GM18873 (cell line): ENCODE measurements around the gene PRKCE.
A peak's percentile ranks its signal among the peaks of the same experiment; 100 is the strongest.

Source experiments
- ATAC-seq: cut with Tn5 transposase; IDR thresholded peaks from one replicate; pipeline ENCODE4 v1.9.1; 2021; ENCODE audit warnings: mild to moderate bottlenecking, moderate library complexity, moderate number of reproducible peaks; ENCODE audit not compliant: unreplicated experiment, low FRiP score

The PRKCE gene

DNA sequence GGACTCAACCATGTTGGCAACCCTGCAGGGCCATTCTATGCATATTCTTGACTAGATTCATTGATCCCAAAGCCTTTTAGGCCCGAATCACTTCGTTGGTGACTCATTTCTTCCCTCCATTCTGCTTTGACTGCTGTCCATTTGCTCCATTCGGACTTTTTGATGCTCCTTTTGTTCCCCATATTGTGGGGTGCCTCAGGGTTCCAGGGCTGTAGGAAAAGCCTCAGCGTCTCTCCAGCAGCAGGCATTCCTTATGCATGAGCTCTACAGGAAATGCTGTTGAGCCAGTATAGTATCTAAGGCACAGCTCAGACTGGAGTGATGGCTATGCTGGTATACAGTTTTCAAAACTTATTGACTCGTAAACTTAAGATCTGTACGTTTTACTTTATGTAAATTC lies 292.6 kb downstream of the PRKCE start:
- ATAC-seq: no peak

DNA sequence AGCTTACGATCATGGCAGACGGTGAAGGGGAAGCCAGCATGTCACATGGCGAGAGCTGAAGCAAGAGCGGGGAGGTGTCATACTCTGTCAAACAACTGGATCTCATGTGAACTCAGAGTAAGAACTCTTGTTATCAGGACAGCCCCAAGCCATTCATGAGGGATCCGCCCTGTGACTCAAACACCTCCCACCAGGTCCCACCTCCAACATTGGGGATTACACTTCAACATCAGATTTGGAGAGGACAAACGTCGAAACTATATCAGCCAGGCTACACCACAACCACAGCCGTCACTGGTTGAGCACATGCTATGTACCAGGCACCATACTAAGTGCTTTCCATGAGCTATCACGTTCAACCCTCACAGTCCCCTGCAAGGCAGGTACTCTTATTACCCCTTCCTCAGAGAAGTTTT lies 293.8 kb downstream of the PRKCE start:
- no peak for ATAC-seq

DNA sequence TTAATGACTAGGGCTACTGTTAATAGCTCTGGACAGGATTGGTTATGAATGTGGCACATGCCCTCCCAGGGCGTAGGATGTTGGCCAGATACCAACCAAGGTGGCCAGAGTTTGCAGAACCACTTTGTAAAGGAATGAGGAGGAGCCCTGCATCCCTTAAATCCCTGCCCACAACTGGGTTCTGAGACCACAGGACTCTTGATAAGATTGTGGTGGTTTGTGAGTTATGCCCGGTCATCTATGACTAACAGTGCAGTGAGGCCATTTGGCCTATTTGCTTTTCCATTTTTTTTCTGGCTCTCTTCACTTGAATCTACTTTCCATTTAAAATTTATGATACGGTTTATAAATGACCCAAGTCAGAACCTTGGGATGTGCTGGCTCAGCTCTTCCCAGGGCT lies 294.5 kb downstream of the PRKCE start:
- no peak for ATAC-seq

DNA sequence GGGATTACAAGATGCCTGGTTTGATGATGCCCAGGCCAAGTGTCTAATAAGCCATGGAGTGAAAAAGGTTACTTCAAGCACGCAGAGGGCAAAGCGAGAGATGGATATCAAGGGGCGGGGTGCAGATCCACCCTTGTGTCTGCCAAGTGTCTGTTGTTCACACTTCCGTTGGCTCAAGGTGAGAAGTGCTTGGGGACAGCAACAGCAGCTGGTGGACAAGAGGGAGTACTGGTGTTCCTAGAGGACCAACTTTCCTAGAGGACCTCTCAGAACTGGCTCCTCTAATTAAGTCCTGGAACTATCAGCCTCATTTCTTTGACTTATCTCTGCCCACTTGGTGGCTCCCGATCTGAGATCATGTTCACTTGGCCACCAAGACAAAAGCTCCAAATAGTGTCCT lies 299.1 kb downstream of the PRKCE start:
- ATAC-seq: no peak

DNA sequence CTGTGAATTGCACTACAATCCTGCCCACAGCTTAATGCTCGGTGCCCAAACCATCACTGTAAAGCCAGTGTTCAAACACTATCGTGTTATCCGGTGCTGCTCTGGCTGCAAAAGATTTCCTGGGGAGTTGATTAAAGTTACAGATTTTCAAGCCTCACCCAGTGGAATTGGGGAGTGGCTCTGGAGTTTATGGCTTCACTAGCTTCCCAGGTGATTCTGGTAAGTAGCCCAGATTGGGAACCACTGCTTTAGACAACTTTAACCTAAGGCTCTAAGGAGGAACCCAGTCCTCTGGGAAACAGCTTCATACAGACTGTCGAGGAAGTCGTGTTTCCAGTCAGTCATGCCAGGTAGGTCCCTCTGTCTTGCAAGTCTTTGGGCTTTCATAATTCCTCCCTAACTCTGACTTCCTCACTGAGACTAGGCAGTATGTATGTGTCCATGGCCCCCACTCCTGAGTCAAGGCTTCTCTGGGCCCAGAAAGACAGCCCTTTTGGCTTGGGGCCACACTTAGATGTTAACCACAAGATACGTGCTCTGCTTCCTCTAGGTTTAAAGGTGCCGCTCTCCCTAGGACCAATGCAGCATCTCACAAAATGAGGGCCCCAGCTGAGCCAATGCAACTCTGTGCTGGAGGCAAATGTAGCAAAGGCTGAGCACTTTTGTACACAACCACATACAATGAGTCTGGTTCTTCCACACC lies 299.7 kb downstream of the PRKCE start:
- ATAC-seq: no peak

DNA sequence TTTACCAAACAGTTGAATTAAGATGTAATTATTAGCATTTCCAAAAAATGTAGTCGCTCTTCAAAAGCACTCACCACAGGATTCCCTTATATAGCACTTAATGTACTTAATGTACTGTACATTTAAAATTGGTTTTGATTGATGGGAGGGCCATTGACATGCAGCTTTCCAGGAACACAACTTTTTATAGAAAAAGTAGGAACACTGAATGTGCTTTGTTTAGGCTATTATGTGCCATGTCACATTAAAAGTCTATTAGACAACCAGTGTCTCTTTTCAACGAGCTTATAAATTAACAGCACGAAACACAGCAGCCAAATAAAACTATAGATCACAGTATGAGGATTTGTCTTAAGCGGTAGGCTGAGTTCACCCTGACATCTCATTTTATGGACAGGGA lies 301.1 kb downstream of the PRKCE start:
- ATAC-seq: no peak

DNA sequence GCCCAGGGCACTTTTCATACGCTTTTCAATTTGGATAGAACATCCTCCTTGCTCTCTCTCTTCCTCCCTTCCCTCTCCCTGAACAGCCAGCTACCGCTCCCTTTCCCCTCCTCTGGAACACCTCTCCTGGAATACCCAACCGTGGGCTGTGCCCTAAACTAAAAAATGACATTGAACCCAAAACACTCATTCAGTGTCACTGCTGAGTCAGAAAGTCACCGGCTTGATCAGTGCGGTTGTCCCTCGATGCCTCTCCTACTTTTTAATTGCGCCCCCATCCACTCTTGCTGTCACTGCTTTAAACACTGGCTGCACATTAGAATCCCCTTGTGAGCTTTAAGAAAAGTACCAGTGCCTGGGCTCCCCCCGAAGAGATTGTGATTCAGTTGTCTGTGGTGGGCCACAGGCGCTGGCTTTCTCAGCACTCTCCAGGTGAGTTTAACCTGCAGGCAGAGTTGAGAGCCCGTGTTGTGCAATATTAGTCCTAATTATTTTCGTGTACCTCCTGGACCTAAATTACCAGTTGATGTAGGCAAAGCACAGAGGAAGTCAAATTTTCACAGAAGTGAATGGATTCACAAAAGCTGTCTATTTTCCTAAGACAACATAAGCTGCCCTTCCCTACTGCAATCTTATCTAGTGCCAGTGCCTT lies 302.0 kb downstream of the PRKCE start:
- ATAC-seq: no peak

DNA sequence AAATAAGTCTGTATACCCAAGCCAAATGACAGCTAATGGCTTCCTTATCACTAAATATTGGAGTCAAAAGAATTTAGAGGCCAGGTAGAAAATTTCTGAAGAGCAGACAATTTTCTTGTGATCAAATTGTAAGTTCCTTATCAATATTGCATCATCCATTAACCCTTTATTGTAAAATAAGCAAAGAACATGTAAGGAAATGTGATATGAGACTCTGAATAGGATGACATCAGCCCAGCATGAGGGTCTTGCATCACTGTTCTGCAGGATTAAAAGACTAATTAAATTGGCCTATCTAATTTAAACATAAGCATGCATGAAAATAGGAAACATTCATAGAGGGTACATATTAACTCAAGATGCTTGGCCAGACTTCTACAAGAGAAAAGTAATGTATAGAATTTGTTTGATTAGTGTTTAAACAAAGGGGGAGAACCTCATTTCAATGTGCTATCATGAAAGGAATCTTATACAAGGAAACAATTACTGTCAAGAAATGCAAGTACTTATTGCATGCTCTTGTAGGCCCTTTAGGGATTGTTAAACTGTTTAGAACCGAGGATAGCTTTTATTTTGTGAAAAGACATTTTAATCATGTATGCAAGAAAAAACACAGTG lies 302.9 kb downstream of the PRKCE start:
- no peak for ATAC-seq

DNA sequence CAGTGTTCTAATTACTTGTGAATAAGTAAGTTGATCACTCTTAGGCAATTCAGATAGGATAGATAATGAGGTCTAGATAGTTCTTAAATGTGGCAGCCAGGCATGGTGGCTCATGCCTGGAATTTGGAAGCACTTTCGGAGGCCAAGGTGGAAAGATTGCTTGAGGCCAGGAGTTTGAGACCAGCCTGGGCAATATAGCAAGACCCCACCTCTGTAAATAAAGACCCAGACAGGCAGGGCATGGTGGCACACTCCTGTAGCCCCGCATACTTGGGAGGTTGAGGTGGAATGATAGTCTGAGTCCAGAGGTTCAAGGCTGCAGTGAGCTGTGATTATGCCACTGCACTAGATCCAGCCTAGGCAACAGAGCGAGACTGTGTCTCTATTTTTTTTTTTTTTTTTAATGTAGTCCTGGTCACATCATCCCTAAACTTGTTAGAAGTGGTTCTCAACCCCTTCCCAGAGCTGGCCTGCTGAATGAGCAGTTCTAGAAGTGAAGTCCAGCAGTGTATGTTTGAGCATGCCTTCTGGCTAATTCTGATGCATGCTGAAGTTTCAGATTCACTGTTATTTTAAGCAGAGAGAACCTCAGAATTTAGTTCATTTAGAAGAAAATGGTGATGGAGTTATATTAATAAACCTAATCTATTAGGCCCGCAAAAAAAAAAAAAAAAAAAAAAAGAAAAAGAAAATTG lies 306.2 kb downstream of the PRKCE start:
- ATAC-seq: no peak

DNA sequence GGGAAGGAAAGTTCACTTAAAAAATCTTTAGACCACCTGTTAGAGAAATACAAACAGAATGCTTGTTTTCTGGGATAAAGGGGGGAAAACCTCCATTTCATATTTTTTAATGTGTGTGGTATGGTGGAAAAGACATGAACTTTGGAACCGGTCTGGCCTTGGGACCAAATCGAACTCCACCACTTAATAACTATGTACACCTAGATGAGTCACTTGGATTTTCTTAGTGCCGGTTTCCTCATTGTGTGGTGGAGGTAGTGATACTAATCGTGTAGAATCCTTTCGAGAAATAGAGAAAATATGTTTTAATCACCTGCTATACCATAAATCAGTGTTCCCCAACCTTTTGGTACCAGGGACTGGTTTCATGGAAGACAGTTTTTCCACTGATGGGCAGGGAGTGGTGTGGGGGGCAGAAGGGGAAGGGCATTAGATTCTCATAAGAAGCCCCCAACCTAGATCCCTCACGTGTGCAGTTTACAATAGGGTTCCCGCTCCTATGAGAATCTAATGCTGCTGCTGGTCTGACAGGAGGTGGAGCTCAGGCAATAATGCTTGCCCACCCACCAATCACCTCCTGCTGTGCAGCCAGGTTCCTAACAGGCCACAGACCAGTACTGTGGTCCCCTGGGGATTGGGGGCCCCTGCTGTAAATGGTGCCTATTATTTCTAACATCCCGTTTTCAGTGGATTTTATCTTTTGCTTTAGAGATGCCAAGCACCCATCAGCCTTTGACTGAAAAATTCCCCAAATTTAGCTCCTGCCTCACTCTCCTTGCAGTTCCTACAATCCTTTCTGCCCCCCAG lies 308.8 kb downstream of the PRKCE start:
- ATAC-seq: no peak

DNA sequence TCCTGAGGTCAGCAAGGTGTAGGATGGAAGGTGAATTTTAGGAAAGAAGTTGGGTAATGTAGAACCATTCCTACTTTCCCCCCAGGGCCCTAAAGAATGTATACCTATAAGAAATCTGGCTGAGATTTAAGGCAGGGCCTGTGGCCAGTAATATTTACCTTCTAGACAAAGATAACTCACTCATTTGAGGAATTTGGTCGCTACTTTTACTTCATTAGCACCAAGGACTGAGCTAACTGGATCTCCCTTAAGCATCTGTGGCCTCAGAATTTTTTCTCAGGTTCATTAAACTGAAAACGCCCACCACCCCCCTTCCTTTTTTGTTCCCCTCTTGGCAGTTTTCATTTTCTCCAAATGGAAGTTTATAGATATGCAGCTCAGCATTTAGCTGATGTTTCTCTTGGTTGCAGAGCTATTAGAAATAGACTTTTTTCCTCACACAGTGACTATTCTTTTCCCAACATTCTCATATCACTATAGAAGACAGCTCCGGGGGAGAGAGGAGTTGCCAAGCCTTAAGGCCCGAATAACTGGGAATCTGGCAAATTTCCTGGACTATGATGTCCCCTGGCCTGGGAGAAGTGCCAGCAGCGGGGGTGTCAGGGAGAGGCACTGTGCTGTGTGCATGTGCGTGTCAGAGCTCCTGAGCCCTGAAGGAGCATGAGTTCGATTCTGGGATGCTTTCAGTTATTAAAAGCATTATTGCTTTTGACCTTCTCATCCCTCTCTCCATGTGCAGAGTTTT lies 310.9 kb downstream of the PRKCE start:
- no peak for ATAC-seq

DNA sequence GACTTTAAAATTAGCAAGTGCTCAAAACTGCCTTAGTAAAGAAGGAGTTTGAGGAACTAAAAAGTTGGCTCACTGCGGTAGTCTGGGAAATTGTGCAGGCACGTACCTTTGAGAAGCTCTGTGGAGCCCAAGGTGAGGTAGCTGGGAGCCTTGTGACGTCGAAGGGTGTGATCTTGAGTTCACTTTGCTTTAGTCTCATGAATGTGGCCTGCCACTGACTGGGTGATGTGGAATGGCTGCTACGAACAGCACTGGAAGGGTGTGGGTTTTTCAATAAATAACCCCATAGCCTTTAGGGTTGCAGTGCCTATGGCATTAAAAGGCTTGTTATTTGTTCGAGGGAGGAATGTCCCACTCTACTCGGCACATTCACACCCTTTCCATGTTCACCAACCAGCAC lies 312.3 kb downstream of the PRKCE start:
- ATAC-seq: no peak

DNA sequence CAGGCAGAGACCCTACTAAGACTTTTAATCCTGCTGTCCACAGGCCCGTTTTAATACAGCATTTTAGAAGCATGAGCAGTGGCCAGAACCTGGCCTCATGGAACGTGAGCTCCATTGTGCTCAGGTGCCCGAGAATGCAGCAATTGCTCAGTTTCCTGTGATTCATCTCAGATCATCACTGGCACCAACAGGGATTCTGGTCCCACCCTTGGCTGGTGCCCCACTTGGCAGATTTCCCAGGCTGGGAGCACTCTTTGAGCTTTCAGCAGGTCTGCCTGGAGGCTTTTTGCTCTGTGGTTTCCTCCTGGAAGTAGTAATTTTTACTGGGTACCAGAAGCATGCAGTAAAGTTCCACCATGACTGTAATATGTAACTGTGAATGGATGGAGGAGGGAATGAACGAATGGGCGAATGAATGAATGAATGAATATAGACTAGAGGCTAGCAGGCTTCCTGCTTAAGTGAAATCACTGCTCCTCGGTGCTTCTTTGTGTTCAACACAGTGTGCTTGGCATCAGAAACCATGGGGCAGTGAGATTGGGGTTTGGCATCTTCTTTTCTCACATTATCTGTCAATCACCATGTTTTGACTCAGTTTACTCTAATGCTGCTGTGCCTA lies 312.9 kb downstream of the PRKCE start:
- ATAC-seq: no peak

DNA sequence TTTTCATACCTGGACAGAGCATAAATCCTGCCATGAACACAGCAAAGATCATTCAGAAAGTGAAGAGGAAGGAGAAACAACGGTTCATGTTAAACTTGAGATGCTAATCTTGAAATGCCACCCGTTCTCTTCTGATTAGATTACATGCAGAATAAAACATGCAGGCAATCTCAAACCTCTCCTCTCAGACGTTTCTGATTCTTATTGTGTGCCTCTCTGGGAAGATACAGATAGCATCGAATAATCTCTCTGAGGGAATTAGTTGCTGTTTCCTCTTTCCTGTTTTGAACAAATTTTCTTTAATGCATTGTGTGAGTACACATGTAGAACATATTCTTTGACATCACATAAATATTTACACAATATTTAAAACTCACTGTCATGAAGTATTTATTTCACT lies 313.4 kb downstream of the PRKCE start:
- ATAC-seq: no peak

DNA sequence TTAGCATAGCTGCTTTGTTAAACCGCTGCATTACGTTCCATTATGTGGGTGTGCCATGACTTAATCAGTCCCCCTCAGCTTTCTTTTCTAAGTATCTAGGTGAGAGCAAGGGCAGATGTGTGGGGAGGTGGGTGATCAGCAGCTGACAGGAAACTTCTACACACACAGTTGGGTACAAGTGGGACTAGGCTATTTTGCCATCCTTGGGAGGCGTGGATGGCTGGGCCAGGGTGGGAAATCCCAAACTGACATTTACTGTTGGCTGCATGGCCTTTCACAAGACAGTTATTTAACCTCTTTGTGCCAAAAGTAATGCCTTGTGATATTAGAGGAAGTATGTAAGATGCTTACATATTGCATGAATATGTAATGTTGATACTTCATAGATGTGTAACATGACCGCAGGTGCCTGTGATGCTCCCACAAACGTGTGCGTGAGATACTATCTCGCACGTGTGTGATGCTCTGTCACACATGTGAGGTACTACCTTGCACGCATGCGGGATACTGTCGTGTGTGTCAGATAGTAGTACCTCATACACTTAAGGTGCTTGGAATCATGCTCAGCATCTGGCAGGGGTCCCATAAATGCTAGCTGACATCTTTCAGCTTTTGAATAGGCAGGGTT lies 314.5 kb downstream of the PRKCE start:
- ATAC-seq: no peak

DNA sequence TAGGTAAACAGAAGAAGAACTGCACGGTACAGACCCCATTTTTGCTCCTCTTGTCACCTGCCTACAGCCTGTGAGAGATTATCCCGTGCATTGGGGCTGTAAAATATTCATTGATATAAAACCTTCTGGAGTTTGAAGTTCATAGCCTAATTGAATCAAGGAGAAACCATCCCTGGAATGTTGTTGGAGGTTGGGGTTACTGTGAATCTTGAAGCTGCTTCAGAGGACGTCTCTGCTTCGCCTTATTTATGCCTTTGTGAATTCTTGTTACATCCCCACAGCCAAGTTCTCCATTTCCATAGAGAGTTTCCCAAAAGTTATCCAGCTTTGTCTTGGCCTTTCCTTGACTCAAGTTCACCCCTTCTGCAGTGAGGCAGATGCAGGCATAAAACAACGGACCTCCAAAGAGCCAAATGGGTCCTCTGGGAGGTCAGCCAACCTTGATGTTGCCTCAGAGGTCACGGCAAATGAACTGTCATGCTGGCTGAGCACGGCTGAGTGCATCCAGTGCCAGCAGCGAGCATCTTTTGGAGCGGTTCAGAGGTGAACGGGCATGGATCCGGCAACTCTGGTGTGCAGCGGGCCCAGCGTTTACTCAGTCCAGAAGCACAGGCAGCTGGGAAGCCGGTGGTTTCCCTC lies 317.6 kb downstream of the PRKCE start:
- no peak for ATAC-seq

DNA sequence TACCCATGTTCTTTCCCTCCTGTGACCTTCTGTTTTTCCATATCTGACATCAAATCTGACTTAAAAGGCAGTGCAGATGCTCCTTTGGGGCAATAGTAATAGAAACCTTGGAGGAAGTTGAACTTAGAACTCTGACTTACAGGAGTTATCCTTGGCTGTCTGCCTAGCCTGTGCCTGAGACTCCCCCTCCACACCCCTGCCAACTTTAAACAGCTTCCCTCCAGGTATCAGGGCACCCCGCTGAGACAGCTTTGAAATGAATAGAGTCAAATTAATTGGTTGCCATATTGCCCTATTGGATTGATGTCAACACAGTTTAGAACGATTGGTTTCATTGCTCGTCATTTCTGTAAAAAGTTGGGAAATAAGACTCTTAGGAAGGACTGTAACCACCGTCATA lies 322.0 kb downstream of the PRKCE start:
- no peak for ATAC-seq

DNA sequence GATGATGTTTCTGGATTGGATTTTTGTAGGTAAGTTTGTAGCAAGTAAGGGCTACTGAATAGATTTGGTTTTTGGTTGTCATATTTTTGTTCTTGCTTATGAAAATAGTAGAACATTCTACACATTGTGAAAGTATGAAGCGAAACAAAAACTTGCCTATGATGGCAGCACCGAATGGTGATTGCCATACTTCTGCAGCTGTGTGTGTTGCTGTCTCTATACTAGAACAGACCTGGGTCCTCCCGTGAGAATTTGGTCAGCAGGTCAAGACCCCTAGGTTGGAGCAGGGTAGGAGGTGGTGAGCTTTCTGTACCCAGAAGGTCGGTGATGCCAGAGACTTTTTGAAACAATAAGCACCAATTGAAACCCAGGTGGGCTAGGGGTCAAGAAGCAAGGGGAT lies 322.6 kb downstream of the PRKCE start:
- ATAC-seq: peak; percentile 91
